HepG2 (cell line): ENCODE results near the gene NDUFB11. TPM values are rescaled to one million over a fixed set of nuclear protein-coding genes. Genes with fewer than 3 reads are reported as not detected.

Source experiments
- ASH2L ChIP-seq: fragments of 300-600, 200-600 bp; sonication (generic); IDR thresholded peaks from 2 replicates; pipeline ENCODE4 v1.7.0; 2017; ENCODE audit warnings: low read depth, mild to moderate bottlenecking, moderate library complexity, mixed read lengths, low read length; ENCODE audit not compliant: insufficient read length
- CREB1 ChIP-seq, 2 experiments: fragments of 450-650 bp in 1 of 2; IDR thresholded peaks; 2 replicates each; pipeline ENCODE4 v1.6.1; 2016 to 2017; ENCODE audit warnings: control low read depth in 1 of 2, mild to moderate bottlenecking in 1 of 2, missing compliant biosample characterization in 1 of 2, missing genetic modification characterization in 1 of 2
- ZNF598 ChIP-seq: sonication (generic); formaldehyde crosslinking; IDR thresholded peaks from 2 replicates; pipeline ENCODE4 v1.5.1; 2020; ENCODE audit warnings: mild to moderate bottlenecking, missing genetic modification reagents, borderline replicate concordance
- polyA plus RNA-seq, 8 experiments: library from polyadenylated mRNA; depleted of rRNA in 3 of 8; stranded (reverse) in 7 of 8; unstranded in 1 of 8; fragments of >200 nt; fragmentation: Illumina TruSeq in 4 of 8; extraction: Trizol in 4 of 8; gene quantifications; 2 replicates each; pipeline versions ENCODE4 v1.2.1 to v1.2.3, GENCODE V29; 2011 to 2016; ENCODE audit warnings: low read depth in 4 of 8, missing spikeins in 1 of 8, mixed read lengths in 1 of 8; ENCODE audit not compliant: insufficient read depth in 1 of 8
- total RNA-seq, 5 experiments: library from RNA; depleted of rRNA; stranded (reverse); fragments of >200 nt; fragmentation: Illumina TruSeq; extraction: Trizol; gene quantifications; 2 replicates each; pipeline ENCODE4 v1.2.3, GENCODE V29; 2016; ENCODE audit warnings: low read depth in 1 of 5
- TF ChIP-seq, protein P1 (sequence below): sonication (generic); formaldehyde crosslinking; IDR thresholded peaks from 2 replicates; pipeline ENCODE4 v1.5.0; 2020; ENCODE audit warnings: mild to moderate bottlenecking, missing genetic modification reagents, borderline replicate concordance
- TF ChIP-seq, protein P2 (sequence below): IDR thresholded peaks from 2 replicates; pipeline ENCODE4 v1.6.1; 2016; ENCODE audit warnings: missing compliant biosample characterization, missing genetic modification reagents, borderline replicate concordance
- TF ChIP-seq, protein P3 (sequence below): sonication (generic); formaldehyde crosslinking; IDR thresholded peaks from 2 replicates; pipeline ENCODE4 v1.8.0; 2022; ENCODE audit warnings: mild to moderate bottlenecking, missing genetic modification reagents, borderline replicate concordance

NDUFB11 gene
- total and polyA plus RNA-seq, 2 of the 13 experiments (the other 11 are each of a cell fraction or from before 2014, with no cell fraction given), result 46.6 to 100 TPM

DNA sequence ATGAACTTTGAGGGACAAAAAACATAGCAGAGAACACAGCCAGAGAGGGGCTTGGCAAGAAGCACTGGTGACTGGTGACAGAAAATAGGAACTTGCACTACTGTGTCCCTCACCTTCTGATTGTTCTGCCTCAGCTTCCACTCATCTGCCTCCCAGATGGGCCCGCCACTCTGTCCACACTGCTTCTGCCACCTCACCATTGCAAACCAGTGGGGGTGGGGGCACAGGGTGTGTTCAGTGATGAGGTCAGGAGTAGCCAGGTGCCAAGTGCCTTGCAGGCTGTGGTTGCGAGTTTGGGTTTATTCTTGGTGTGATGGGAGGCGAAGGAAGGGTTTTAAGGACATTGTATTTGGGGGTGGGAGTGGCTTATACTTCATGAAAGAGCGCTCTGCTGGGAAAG, 40.0 kb upstream of the NDUFB11 start (continued):
- no peak for TF ChIP-seq ZNF598 (CRISPR knock-in tag)
- TF ChIP-seq ASH2L, result no peak
- TF ChIP-seq, protein P1, sequence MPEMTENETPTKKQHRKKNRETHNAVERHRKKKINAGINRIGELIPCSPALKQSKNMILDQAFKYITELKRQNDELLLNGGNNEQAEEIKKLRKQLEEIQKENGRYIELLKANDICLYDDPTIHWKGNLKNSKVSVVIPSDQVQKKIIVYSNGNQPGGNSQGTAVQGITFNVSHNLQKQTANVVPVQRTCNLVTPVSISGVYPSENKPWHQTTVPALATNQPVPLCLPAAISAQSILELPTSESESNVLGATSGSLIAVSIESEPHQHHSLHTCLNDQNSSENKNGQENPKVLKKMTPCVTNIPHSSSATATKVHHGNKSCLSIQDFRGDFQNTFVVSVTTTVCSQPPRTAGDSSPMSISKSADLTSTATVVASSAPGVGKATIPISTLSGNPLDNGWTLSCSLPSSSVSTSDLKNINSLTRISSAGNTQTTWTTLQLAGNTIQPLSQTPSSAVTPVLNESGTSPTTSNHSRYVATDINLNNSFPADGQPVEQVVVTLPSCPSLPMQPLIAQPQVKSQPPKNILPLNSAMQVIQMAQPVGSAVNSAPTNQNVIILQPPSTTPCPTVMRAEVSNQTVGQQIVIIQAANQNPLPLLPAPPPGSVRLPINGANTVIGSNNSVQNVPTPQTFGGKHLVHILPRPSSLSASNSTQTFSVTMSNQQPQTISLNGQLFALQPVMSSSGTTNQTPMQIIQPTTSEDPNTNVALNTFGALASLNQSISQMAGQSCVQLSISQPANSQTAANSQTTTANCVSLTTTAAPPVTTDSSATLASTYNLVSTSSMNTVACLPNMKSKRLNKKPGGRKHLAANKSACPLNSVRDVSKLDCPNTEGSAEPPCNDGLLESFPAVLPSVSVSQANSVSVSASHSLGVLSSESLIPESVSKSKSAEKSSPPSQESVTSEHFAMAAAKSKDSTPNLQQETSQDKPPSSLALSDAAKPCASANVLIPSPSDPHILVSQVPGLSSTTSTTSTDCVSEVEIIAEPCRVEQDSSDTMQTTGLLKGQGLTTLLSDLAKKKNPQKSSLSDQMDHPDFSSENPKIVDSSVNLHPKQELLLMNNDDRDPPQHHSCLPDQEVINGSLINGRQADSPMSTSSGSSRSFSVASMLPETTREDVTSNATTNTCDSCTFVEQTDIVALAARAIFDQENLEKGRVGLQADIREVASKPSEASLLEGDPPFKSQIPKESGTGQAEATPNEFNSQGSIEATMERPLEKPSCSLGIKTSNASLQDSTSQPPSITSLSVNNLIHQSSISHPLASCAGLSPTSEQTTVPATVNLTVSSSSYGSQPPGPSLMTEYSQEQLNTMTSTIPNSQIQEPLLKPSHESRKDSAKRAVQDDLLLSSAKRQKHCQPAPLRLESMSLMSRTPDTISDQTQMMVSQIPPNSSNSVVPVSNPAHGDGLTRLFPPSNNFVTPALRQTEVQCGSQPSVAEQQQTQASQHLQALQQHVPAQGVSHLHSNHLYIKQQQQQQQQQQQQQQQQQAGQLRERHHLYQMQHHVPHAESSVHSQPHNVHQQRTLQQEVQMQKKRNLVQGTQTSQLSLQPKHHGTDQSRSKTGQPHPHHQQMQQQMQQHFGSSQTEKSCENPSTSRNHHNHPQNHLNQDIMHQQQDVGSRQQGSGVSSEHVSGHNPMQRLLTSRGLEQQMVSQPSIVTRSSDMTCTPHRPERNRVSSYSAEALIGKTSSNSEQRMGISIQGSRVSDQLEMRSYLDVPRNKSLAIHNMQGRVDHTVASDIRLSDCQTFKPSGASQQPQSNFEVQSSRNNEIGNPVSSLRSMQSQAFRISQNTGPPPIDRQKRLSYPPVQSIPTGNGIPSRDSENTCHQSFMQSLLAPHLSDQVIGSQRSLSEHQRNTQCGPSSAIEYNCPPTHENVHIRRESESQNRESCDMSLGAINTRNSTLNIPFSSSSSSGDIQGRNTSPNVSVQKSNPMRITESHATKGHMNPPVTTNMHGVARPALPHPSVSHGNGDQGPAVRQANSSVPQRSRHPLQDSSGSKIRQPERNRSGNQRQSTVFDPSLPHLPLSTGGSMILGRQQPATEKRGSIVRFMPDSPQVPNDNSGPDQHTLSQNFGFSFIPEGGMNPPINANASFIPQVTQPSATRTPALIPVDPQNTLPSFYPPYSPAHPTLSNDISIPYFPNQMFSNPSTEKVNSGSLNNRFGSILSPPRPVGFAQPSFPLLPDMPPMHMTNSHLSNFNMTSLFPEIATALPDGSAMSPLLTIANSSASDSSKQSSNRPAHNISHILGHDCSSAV (CRISPR knock-in tag), result no peak
- TF ChIP-seq, protein P2, sequence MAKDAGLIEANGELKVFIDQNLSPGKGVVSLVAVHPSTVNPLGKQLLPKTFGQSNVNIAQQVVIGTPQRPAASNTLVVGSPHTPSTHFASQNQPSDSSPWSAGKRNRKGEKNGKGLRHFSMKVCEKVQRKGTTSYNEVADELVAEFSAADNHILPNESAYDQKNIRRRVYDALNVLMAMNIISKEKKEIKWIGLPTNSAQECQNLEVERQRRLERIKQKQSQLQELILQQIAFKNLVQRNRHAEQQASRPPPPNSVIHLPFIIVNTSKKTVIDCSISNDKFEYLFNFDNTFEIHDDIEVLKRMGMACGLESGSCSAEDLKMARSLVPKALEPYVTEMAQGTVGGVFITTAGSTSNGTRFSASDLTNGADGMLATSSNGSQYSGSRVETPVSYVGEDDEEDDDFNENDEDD (CRISPR knock-in tag), result no peak
- TF ChIP-seq CREB1 (IDR thresholded peaks at IDR 0.05), result no peak
- no peak for TF ChIP-seq CREB1 (CRISPR knock-in tag; IDR thresholded peaks at IDR 0.05)
- TF ChIP-seq, protein P3, sequence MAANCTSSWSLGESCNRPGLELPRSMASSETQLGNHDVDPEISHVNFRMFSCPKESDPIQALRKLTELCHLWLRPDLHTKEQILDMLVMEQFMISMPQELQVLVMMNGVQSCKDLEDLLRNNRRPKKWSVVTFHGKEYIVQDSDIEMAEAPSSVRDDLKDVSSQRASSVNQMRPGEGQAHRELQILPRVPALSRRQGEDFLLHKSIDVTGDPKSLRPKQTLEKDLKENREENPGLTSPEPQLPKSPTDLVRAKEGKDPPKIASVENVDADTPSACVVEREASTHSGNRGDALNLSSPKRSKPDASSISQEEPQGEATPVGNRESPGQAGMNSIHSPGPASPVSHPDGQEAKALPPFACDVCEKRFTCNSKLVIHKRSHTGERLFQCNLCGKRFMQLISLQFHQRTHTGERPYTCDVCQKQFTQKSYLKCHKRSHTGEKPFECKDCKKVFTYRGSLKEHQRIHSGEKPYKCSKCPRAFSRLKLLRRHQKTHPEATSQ (CRISPR knock-in tag), result no peak
